Lower lobe of right lung (tissue), 2 donors: ENCODE data around the gene IER5. TPM values are rescaled to one million over a fixed set of nuclear protein-coding genes. Genes with fewer than 3 reads are reported as not detected.
A peak's percentile ranks its signal among the peaks of the same experiment; 100 is the strongest.

Experiments
- ATAC-seq, 2 donors: fragments of 200-7000 bp; cut with Tn5 transposase; one replicate each; pipeline ENCODE4 v1.9.1; 2020 to 2022; ENCODE audit warnings: mild to moderate bottlenecking in 2 of 2, moderate library complexity in 2 of 2
- DNase-seq: peaks from one replicate; pipeline ENCODE4 v3.0.0-alpha.2; 2020
- H3K27ac ChIP-seq: fragments of 200-600 bp; one replicate; pipeline ENCODE4 v1.8.0; 2022
- H3K27me3 ChIP-seq: fragments of 200-600 bp; one replicate; pipeline ENCODE4 v1.8.0; 2022; ENCODE audit warnings: low read depth
- H3K36me3 ChIP-seq: fragments of 200-600 bp; one replicate; pipeline ENCODE4 v1.8.0; 2022; ENCODE audit warnings: mild to moderate bottlenecking
- H3K4me1 ChIP-seq: fragments of 200-600 bp; one replicate; pipeline ENCODE4 v1.8.0; 2022
- H3K4me3 ChIP-seq: fragments of 200-600 bp; one replicate; pipeline ENCODE4 v1.8.0; 2022; ENCODE audit warnings: mild to moderate bottlenecking
- H3K9me3 ChIP-seq: fragments of 200-600 bp; one replicate; pipeline ENCODE4 v1.8.0; 2022
- CTCF ChIP-seq: fragments of 200-600 bp; IDR thresholded peaks from one replicate; pipeline ENCODE4 v1.8.0; 2022; ENCODE audit warnings: antibody characterized with exemption, mild to moderate bottlenecking
- intact Hi-C: fragments of 100-400 bp; cut with DNase I; formaldehyde crosslinking; loops from one replicate; pipeline ENCODE4 v1.11.0; 2022
- total RNA-seq: library from RNA; stranded (reverse); fragmentation: NEBNext Ultra II Directional; extraction: Animal tissue kit (Norgen Biotek cat#: 25700); gene quantifications from one replicate; pipeline ENCODE4 v1.2.1, GENCODE V29; 2021
- donor health status: DM: no; HTN: yes; CAD: no; lungs with severe emphysema.

Gene IER5
- total RNA-seq, 1 donor from 2014 or later: 33.2 TPM

- H3K27me3 ChIP-seq: no peaks in the 10 kb centered on the region
- no peaks in the 10 kb centered on the region for H3K9me3 ChIP-seq
- H3K4me1 ChIP-seq: peaks cover 29% of the 10 kb centered on the region
- H3K27ac ChIP-seq: no peak overlapping the region
- ATAC-seq (no peak), DNase-seq (no peak)
- TF ChIP-seq CTCF: no peak
- intact Hi-C loops: no loop called here
- H3K4me3 ChIP-seq: no peak overlapping the region
- peaks cover 2% of the 10 kb centered on the region for H3K36me3 ChIP-seq
Observed at GRCh38 chr1:181061487-181061886, 27.0 kb upstream of the IER5 start.

- H3K27ac ChIP-seq: peak overlapping the region; percentile 61
- no peaks in the 10 kb centered on the region for H3K9me3 ChIP-seq
- TF ChIP-seq CTCF: no peak
- DNase-seq (peak; percentile 75), ATAC-seq (peak; percentile 85 to 87)
- no peak overlapping the region for H3K4me3 ChIP-seq
- no peaks in the 10 kb centered on the region for H3K36me3 ChIP-seq
- intact Hi-C loops: no loop called here
- peaks cover 29% of the 10 kb centered on the region for H3K4me1 ChIP-seq
- no peaks in the 10 kb centered on the region for H3K27me3 ChIP-seq
Observed at GRCh38 chr1:181061891-181062835, 26.3 kb upstream of the IER5 start.

GRCh38 chr1:181062836-181063428 lies 25.6 kb upstream of the IER5 start:
- Histone ChIP-seq H3K4me1 (peaks cover 29% of the 10 kb centered on the region), H3K9me3 (no peaks in the 10 kb centered on the region), H3K4me3 (no peak overlapping the region), H3K27me3 (no peaks in the 10 kb centered on the region), H3K36me3 (no peaks in the 10 kb centered on the region), H3K27ac (peak overlapping the region; percentile 61)
- no peak for TF ChIP-seq CTCF
- DNase-seq (no peak), ATAC-seq (peak; percentile 62 to 78)
- intact Hi-C loops: no loop called here

- Histone ChIP-seq H3K27ac (no peak overlapping the region), H3K9me3 (no peaks in the 10 kb centered on the region), H3K27me3 (no peaks in the 10 kb centered on the region), H3K36me3 (no peaks in the 10 kb centered on the region), H3K4me3 (no peak overlapping the region), H3K4me1 (peaks cover 29% of the 10 kb centered on the region)
- ATAC-seq: peak in 1 of 2 donors; percentile 21
- no peak for DNase-seq
- no peak for TF ChIP-seq CTCF
- intact Hi-C loops: no loop called here
Observed at GRCh38 chr1:181064011-181064623, 24.4 kb upstream of the IER5 start.

GRCh38 chr1:181064702-181065101 lies 23.8 kb upstream of the IER5 start:
- Histone ChIP-seq H3K4me3 (no peak overlapping the region), H3K4me1 (peaks cover 29% of the 10 kb centered on the region), H3K27me3 (no peaks in the 10 kb centered on the region), H3K9me3 (no peaks in the 10 kb centered on the region), H3K27ac (no peak overlapping the region), H3K36me3 (no peaks in the 10 kb centered on the region)
- TF ChIP-seq CTCF: no peak
- no peak for ATAC-seq
- no peak for DNase-seq
- intact Hi-C loops: no loop called here
